Measurements from ENCODE around the gene CAMSAP1. TPM values are rescaled to one million over a fixed set of nuclear protein-coding genes. Genes with fewer than 3 reads are reported as not detected.
A peak's percentile ranks its signal among the peaks of the same experiment; 100 is the strongest.

Gene CAMSAP1
- total and polyA plus RNA-seq, 2 of the 4 experiments (the other 2 are of a cell fraction): 8.2 to 19.5 TPM

DNA sequence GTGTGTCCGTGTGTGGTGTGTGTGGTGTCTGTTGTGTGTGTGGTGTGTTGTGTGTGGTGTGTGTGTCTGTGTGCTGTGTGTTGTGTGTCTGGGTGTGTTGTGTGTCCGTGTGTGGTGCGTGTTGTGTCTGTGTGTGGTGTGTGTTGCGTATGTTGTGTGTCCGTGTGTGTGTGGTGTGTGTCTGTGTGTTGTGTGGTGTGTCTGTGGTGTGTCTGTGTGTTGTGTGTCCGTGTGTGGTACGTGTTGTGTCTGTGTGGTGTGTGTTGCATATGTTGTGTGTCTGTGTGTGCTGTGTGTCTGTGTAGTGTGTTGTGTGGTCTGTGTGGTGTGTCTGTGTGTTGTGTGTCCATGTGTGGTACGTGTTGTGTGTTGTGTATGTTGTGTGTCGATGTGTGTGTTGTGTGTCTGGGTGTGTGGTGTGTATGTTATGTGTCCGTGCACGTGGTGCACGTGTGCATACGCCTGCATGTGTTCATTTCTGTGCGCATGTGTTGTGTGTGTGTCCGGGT is 133.1 kb downstream of the CAMSAP1 start:
- Histone ChIP-seq H4K5ac (ENCODE audit: low read depth, low read length) (no peak overlapping the region), H3K27me3 (ENCODE audit: control insufficient read depth, insufficient read depth, low read length) (peaks cover 2% of the 10 kb centered on the region), H2BK15ac (ENCODE audit: low read depth, low read length) (no peak overlapping the region), H2BK20ac (ENCODE audit: low read depth, low read length) (no peak overlapping the region), H3K36me3 (ENCODE audit: control insufficient read depth, insufficient read depth, low read length) (no peaks in the 10 kb centered on the region), H3K14ac (replicated peaks; ENCODE audit: low read depth, low read length) (no peak overlapping the region), H3K56ac (ENCODE audit: extremely low read depth, insufficient read depth, low read length) (no peak overlapping the region), H4K8ac (ENCODE audit: low read depth in 2 of 2, low read length in 2 of 2) (no peak overlapping the region), H3K9me1 (ENCODE audit: insufficient read depth, low read length) (peaks cover 5% of the 10 kb centered on the region; the same call in 1 of the 2 replicates), H3K4ac (ENCODE audit: low read depth, low read length) (no peak overlapping the region), H3K18ac (ENCODE audit: low read depth, low read length) (no peak overlapping the region), H3K79me1 (ENCODE audit: low read depth in 1 of 2, low read length in 2 of 2) (no peaks in the 10 kb centered on the region), H3K27ac (ENCODE audit: insufficient read depth, low read length) (no peak overlapping the region), H2AFZ (replicated peaks; ENCODE audit: low read length, poor library complexity) (peak overlapping the region; percentile 67), H2AK9ac (replicated peaks; ENCODE audit: low read depth, low read length, poor library complexity) (no peak overlapping the region), H2BK120ac (ENCODE audit: low read depth, low read length) (no peak overlapping the region), H2AK5ac (ENCODE audit: low read depth, low read length) (no peak overlapping the region), H3K4me1 (ENCODE audit: control insufficient read depth, insufficient read depth, low read length) (no peaks in the 10 kb centered on the region), H3K4me3 (ENCODE audit: insufficient read depth, low read depth, low read length) (no peak overlapping the region), H4K20me1 (ENCODE audit: insufficient read depth, low read length) (no peaks in the 10 kb centered on the region), H3K23ac (ENCODE audit: low read depth, low read length) (no peak overlapping the region), H3K4me2 (ENCODE audit: low read depth, low read length) (no peak overlapping the region), H3K9me3 (ENCODE audit: control insufficient read depth, insufficient read depth, low read length) (no peaks in the 10 kb centered on the region; the same call in 1 of the 2 replicates), H2BK5ac (ENCODE audit: low read depth, low read length, poor library complexity, severe bottlenecking) (peak overlapping the region; percentile 89), H4K91ac (ENCODE audit: insufficient read depth, low read depth, low read length) (no peak overlapping the region), H3K9ac (ENCODE audit: low read depth, low read length) (no peak overlapping the region)
- ChIA-PET POLR2A (ENCODE audit: unreplicated experiment) (no interaction called here), CTCF (no interaction called here)
- intact Hi-C loops (cut with micrococcal nuclease): no loop called here
- dilution Hi-C loops (cut with HindIII; ENCODE audit: low sequenced_read_pairs, unreplicated experiment): no loop called here
- TF ChIP-seq, protein P1, sequence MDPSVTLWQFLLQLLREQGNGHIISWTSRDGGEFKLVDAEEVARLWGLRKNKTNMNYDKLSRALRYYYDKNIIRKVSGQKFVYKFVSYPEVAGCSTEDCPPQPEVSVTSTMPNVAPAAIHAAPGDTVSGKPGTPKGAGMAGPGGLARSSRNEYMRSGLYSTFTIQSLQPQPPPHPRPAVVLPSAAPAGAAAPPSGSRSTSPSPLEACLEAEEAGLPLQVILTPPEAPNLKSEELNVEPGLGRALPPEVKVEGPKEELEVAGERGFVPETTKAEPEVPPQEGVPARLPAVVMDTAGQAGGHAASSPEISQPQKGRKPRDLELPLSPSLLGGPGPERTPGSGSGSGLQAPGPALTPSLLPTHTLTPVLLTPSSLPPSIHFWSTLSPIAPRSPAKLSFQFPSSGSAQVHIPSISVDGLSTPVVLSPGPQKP (IDR thresholded peaks at IDR 0.05; ENCODE audit: borderline replicate concordance, low read depth, low read length): no peak
- no peak for TF ChIP-seq MAZ (IDR thresholded peaks at IDR 0.05; ENCODE audit: borderline replicate concordance, low read depth, low read length)
- TF ChIP-seq, protein P2, sequence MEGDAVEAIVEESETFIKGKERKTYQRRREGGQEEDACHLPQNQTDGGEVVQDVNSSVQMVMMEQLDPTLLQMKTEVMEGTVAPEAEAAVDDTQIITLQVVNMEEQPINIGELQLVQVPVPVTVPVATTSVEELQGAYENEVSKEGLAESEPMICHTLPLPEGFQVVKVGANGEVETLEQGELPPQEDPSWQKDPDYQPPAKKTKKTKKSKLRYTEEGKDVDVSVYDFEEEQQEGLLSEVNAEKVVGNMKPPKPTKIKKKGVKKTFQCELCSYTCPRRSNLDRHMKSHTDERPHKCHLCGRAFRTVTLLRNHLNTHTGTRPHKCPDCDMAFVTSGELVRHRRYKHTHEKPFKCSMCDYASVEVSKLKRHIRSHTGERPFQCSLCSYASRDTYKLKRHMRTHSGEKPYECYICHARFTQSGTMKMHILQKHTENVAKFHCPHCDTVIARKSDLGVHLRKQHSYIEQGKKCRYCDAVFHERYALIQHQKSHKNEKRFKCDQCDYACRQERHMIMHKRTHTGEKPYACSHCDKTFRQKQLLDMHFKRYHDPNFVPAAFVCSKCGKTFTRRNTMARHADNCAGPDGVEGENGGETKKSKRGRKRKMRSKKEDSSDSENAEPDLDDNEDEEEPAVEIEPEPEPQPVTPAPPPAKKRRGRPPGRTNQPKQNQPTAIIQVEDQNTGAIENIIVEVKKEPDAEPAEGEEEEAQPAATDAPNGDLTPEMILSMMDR (conservative IDR thresholded peaks at IDR 0.05; ENCODE audit: low read depth, low read length): no peak
- no peak for TF ChIP-seq MXI1 (IDR thresholded peaks at IDR 0.05; ENCODE audit: borderline replicate concordance, low read depth, low read length)
- TF ChIP-seq SMC3 (IDR thresholded peaks at IDR 0.05; ENCODE audit: low read depth, low read length): no peak
- TF ChIP-seq RCOR1 (IDR thresholded peaks at IDR 0.05; ENCODE audit: insufficient replicate concordance, low read length): no peak
- TF ChIP-seq, protein P3, sequence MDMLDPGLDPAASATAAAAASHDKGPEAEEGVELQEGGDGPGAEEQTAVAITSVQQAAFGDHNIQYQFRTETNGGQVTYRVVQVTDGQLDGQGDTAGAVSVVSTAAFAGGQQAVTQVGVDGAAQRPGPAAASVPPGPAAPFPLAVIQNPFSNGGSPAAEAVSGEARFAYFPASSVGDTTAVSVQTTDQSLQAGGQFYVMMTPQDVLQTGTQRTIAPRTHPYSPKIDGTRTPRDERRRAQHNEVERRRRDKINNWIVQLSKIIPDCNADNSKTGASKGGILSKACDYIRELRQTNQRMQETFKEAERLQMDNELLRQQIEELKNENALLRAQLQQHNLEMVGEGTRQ (IDR thresholded peaks at IDR 0.05; ENCODE audit: low read depth, low read length): no peak
- TF ChIP-seq MAFK (IDR thresholded peaks at IDR 0.05; ENCODE audit: low read depth, low read length): no peak
- no peak for TF ChIP-seq BHLHE40 (IDR thresholded peaks at IDR 0.05; ENCODE audit: low read depth, low read length)
- no peak for TF ChIP-seq POLR2A (IDR thresholded peaks at IDR 0.05; ENCODE audit: low read depth, low read length)
- TF ChIP-seq FOS (IDR thresholded peaks at IDR 0.05; ENCODE audit: low read depth, low read length): no peak
- no peak for TF ChIP-seq RAD21 (IDR thresholded peaks at IDR 0.05; ENCODE audit: low read length)
- TF ChIP-seq RFX5 (IDR thresholded peaks at IDR 0.05; ENCODE audit: low read depth, low read length): no peak
- no peak for TF ChIP-seq CEBPB (IDR thresholded peaks at IDR 0.05; ENCODE audit: low read depth, low read length)
- no peak for TF ChIP-seq NFE2L2 (IDR thresholded peaks at IDR 0.05; ENCODE audit: low read depth, low read length)
- no peak for TF ChIP-seq CHD1 (IDR thresholded peaks at IDR 0.05; ENCODE audit: low read depth, low read length)
- 88% methylated on average over 14 of the region's 15 CpGs; no CpG with 5 or more reads in 1 of the 2 experiments for WGBS, 2 experiments (ENCODE audit: extremely low coverage in 2 of 2, insufficient read length in 1 of 2)
- ATAC-seq (ENCODE audit: low read depth): no peak
- in situ Hi-C loops (cut with MboI; ENCODE audit: low sequenced_read_pairs): no loop called here
- no TSS peak for BruUV-seq (replicated peaks)
- no peak for DNase-seq

All from IMR-90 (cell line).